ENCODE data around the gene CENPQ. TPM values are rescaled to one million over a fixed set of nuclear protein-coding genes. Genes with fewer than 3 reads are reported as not detected.

The CENPQ gene
- total and polyA plus RNA-seq, 4 experiments from 2014 or later: 4.3 to 5.8 (median 5.4) TPM

- no peak overlapping the region for H3K27ac Mint-ChIP-seq
- no peak overlapping the region for H3K4me3 ChIP-seq (ENCODE audit: low read length in 2 of 2)
- H3K4me3 Mint-ChIP-seq: no peak overlapping the region
- no peaks in the 10 kb centered on the region for H3K4me1 Mint-ChIP-seq
- H3K36me3 Mint-ChIP-seq: no peaks in the 10 kb centered on the region
- ChIA-PET CTCF (ENCODE audit: partially characterized antibody) (no interaction called here), POLR2A (ENCODE audit: partially characterized antibody) (no interaction called here)
- peaks cover 0 to 1% of the 10 kb centered on the region in 2 donors for H3K27me3 Mint-ChIP-seq
- no peaks in the 10 kb centered on the region for H3K9me3 Mint-ChIP-seq
- no peaks in the 10 kb centered on the region for H3K27me3 ChIP-seq (ENCODE audit: insufficient read depth, low read length)
- no peak overlapping the region for H3K27ac ChIP-seq (ENCODE audit: low read depth, low read length)
- H3K4me1 ChIP-seq (ENCODE audit: insufficient read depth, low read length): no peaks in the 10 kb centered on the region
- H3K36me3 ChIP-seq (ENCODE audit: insufficient read depth, low read length): no peaks in the 10 kb centered on the region
- no peaks in the 10 kb centered on the region for H3K9me3 ChIP-seq (ENCODE audit: control insufficient read depth in 1 of 2, low read length in 2 of 2)
- intact Hi-C loops (cut with micrococcal nuclease): no loop called here
- DNase-seq: no peak
These were observed 78.8 kb downstream of the CENPQ start for GRCh38 chr6:49541936-49542335.

Other genes starting within 250 kb of the CENPQ start
- 10 to 100 TPM; 14.5 to 15.4 TPM for gene MMUT, start 117 bp upstream of the CENPQ start, total RNA-seq
- gene MMUT, start 117 bp upstream of the CENPQ start, polyA plus RNA-seq: 10 to 100 TPM in 1 of 2 donors, 1 to 10 TPM in 1; 9.1 to 13.5 TPM
- not detected for gene GLYATL3, start 36.6 kb downstream of the CENPQ start, total RNA-seq
- gene GLYATL3, start 36.6 kb downstream of the CENPQ start, polyA plus RNA-seq: not detected
- gene C6orf141, start 87.3 kb downstream of the CENPQ start, total RNA-seq: not detected
- gene C6orf141, start 87.3 kb downstream of the CENPQ start, polyA plus RNA-seq: not detected
- not detected for gene RHAG, start 173.5 kb downstream of the CENPQ start, total RNA-seq
- gene RHAG, start 173.5 kb downstream of the CENPQ start, polyA plus RNA-seq: not detected

All from CD4-positive, alpha-beta memory T cell (primary cell).